ENCODE data around the gene ZMYM4. TPM values are rescaled to one million over a fixed set of nuclear protein-coding genes. Genes with fewer than 3 reads are reported as not detected.

The ZMYM4 gene
- polyA plus RNA-seq, 4 donors, result 65.0 to 76.1 (median 72.2) TPM

DNA sequence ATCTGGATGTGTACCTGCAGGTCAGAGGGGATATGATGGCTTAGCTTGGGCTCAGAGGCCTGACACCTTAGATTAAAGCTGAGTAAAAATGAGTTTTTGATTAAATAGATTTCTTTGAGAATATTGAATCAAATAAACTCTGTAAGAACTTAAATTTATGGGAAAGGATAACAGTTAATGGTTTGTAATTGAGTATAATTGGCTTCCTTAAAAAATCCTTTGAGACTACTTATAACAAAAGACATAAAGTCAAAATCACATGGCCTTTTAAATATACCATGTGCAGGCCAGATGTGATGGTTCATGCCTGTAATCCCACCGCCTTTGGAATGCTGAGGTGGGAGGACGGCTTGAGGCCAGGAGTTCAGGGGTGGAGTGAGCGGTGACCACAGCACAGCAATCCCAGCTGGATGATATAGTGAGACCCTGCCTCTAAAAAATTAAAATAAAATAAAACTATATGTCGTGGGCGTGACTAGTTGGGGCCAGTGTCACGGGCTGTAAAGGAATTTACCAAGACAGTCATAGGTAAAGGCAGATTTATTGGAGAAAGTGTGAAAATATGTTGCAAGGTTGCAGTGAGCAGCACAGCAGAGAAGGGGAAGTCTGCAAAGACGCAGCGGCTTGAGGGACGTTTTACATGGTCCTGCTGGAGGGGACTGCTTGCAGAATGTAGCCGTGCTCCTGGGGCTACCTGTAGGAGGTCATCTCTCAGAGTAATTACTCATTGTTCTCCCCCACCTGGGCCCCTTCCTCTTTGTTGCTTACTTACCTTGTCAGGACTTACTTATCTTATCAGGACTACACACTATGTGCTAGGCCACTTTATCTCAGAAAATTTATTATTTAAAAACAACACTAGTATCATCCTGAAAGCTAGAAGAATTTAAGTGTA, 122.3 kb downstream of the ZMYM4 start:
- DNase-seq (ENCODE audit: low read depth in 4 of 4, low spot score in 2 of 4), result no peak

DNA sequence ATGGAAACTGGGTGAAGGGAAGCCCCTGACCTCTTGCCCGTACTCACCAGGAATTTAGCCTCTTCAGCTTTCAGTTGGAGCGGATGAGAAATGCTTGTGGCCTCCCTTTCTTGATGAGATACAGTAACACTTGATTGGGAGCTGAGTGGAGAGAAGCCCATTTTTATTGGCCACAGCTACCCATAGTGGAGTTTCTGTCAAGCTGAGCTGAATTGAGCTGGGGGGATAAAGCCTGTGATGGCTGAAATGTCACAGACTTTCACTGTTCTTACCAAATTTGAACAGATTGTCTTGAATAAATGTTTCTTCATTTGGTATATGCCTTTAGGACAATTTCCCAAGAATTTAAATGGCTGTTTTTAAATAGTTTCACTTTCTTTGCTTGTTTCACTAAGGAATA, 125.9 kb downstream of the ZMYM4 start:
- DNase-seq (ENCODE audit: low read depth in 4 of 4, low spot score in 2 of 4), result no peak

DNA sequence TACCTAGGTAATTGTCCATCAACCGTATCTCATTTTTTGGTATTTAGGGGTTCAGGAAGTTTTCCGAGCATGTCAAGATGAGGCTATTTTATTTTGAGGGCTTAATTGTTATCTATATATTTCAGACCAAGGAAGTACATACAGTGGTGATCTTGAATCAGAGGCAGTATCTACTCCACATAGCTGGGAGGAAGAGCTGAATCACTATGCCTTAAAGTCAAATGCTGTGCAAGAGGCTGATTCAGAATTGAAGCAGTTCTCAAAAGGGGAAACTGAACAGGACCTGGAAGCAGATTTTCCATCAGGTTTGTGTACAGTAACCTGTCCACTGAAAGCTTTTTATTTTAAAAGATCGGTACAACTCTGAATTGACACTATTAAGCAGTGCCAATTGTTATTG, 130.2 kb downstream of the ZMYM4 start:
- no peak for DNase-seq (ENCODE audit: low read depth in 4 of 4, low spot score in 2 of 4)

DNA sequence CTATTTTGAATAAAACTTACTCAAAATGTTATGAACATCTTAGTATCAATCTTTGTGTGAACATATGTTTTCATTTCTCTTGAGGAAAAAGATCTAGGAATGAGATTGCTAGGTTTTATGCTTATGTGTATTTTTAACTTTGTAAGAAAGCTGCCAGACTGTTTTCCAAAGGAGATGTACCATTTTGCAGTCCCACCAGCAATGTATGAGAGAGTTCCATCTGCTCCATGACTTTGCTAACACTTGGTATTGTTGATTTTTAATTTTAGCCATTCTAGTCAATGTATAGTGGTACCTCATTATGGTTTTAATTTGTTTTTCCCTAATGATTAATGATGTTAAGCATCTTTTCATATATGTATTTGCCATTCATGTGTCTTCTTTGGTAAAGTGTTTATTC, 132.5 kb downstream of the ZMYM4 start:
- no peak for DNase-seq (ENCODE audit: low read depth in 4 of 4, low spot score in 2 of 4)

DNA sequence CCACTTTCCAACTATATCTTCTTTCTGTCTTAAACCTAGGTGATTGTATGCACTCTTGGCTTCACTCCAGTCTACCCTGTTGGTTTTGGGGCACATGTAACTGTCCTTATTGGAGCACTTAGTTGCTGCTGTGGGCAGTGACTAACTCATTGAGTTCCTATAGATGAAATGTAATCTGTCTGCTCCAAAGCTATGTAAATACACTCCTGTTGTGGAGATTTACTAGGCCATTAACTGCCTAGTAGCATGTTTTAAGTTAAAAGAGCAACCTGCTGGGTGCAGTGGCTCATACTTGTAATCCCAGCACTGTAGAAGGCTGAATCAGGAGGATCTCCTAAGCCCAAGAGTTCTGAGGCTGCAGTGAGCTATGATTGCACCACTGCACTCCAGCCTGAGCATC, 137.6 kb downstream of the ZMYM4 start:
- peak in 1 of 4 donors; percentile 8 for DNase-seq (ENCODE audit: low read depth in 4 of 4, low spot score in 2 of 4)

DNA sequence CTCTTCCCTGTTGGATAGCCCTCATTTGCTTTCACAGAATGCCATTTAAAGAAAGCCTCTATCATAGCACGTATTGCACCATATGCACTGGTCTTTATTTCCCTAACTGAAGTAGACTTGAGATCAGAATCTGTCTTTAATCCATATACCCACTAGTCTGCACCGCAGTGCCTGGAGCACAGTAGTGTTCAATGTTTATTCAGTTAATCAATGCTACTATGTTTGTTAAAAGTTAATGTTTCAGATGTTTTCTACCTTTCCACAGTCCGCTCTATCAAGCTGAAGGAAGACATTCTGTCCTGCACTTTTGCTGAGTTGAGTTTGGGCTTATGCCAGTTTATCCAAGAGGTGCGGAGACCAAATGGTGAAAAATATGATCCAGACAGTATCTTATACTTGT, 139.2 kb downstream of the ZMYM4 start:
- DNase-seq (ENCODE audit: low read depth in 4 of 4, low spot score in 2 of 4), result no peak

DNA sequence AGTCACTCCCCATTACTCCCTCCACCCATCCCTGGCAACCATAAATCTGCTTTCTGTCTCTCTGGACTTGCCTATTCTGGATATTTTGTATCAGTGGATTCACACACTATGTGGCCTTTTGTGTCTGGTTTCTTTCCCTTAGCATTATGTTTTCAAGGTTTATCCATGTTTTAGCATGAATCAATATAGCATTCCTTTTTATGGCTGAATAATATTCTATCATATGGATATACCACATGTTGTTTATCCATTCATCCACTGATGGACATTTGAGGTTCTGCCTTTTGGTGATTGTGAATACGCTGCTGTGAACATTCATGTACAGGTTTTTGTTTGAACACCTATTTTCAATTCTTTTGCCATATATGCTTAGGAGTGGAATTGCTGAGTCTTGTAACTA, 140.4 kb downstream of the ZMYM4 start:
- DNase-seq (ENCODE audit: low read depth in 4 of 4, low spot score in 2 of 4), result no peak

DNA sequence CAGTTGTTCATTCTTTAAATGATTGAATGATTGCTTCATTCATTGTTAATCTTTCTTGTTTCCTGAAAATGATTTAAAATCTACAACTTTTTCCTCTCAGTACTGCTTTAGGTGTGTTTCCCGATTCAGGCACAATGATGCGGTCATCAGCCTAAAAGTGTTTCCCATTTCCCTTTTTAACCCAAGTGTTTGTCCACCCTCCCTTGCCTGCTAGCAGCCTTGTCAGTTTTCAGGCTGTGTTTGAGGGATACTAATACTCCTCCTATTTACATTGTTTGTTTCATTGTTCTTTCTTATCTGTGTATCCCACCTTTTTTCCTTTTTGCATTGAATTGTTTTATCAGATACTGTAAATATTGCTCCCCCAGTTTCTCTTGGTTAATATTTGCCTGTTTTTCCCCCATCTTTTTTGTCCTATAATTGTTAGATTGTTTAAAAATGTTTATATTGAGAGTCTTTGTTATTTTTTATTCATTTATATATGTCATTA, 157.6 kb downstream of the ZMYM4 start:
- DNase-seq (ENCODE audit: low read depth in 4 of 4, low spot score in 2 of 4), result no peak

DNA sequence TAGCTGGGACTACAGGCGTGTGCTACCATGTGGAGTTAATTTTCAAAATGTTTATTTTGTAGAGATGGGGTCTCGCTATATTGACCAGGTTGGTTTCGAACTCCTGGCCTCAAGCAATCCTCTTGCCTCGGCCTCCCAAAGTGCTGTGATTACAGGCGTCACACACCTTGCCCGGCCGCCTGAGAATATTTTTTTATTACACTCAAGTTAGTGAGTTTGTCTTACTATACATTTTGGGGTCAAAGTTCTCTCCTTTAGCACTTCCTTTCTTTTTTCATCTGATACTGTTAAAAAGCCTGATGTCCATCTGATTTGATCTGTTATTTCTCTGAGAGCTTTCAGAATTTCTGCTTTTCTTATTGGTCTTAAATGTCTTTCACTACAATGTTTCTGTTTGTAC, 159.9 kb downstream of the ZMYM4 start:
- no peak for DNase-seq (ENCODE audit: low read depth in 4 of 4, low spot score in 2 of 4)

DNA sequence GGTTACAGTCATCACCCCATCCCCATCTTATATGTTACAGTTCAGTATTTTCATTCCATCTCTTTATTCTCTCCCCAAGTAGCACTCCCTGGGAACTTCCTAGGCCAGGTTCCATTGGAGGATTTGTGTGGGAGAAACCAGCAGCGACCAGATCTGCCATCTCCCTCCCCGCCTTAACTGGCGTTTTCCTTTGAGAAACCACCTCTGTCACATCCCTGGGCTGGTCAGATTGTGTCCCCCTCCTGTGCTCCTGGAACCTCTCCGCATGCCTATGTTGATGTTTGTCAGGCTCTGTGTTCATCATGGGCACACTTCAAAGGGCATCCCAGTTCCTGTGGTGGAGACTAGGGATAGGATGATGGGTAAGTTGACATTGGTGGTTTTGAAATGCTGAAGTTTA, 162.3 kb downstream of the ZMYM4 start:
- no peak for DNase-seq (ENCODE audit: low read depth in 4 of 4, low spot score in 2 of 4)

DNA sequence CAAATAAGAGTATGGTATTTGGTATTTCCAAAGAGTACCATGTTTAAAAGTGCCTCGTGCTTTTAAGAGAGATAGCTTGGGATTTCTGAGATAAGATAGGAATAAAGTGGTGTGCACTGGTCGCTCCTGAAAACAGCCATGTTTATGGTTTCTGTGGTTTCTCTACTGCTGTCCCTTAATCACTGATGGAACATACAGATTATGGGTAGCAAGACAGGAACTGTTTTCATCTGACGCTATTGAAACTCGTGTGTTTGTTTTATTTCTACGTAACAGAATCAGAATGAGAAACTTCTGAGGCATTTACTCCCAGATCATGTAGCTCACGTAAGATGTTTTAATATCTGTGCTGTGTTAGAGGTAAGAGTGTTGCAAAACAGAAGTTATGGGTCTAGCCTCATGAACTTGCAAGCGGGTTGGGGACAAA, 162.7 kb downstream of the ZMYM4 start:
- DNase-seq (ENCODE audit: low read depth in 4 of 4, low spot score in 2 of 4), result no peak

DNA sequence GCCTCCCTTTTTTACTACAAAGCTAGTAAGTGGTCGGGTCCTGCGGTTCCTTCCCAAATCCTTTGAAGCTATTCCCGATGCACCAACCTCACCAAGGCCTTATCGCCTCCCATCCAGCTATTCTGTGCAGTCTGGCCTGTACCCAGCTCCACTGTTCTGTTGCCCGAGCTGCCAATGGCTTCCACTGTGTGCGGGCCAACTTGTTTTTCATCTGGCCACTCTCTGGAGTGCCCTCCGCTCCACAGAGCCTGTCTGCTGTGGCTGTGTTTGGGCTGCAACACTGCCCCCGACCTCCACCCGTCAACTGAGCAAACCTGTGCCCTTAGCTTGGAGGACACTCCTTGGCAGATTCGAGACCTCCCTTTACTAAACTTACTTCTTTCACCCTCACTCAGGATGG, 163.7 kb downstream of the ZMYM4 start:
- DNase-seq (ENCODE audit: low read depth in 4 of 4, low spot score in 2 of 4), result no peak

DNA sequence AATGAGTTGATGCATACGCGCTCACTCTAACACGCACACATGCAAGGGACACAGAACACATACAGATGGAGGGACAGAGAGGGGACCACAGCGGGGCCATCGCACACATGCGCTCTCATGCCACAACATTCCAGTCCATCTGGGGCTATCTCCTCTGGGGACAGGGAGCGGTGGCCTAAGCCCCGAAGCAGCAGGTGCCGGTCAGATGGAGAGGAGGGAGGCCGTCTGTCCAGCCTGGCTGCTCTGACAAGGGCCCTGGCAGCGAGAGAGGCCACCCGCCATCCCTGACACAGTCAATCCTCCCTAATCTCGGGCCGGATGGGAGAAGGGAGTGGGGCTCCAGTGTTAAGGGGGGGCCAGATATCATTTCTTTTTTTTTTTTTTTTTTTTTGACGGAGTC, 165.2 kb downstream of the ZMYM4 start:
- no peak for DNase-seq (ENCODE audit: low read depth in 4 of 4, low spot score in 2 of 4)

DNA sequence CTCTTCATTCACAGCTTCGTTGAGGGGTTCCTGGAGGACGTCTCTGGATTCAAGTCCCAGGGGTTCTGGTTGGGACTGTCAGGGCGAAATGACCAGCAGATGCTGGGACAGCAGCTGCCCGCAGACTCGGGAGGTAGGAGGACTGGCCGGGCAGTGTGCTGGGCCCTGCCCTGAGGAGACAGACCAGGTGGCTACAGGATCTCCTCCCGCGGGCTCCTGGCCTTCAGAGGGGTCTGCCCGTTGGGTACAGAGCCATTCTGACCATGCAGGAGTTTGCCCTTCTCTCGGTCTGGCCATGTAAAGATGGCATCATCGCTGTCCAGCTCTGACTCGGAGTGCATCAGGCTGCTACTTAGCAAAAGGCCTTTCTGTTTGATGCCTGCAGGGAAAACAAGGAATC, 166.2 kb downstream of the ZMYM4 start:
- DNase-seq (ENCODE audit: low read depth in 4 of 4, low spot score in 2 of 4), result no peak

DNA sequence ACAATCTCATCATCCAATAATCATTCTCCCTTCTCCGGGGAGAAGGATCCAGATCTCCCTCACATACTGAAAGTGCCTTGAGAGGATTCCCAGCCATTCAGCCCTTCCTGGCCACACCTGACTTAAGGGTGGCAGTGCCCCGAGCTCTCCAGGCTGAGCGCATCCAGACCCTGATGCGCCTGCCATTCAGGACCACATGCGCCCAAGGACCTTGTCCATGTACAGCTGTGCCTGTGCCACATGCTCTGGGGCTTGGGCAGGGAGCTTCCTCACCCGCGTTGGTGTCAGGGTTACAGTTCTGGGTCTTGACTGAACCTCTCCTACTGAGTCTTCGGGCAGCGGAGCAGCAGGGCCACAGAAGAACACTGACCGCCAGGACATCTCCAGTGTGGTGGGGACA, 167.6 kb downstream of the ZMYM4 start:
- no peak for DNase-seq (ENCODE audit: low read depth in 4 of 4, low spot score in 2 of 4)

DNA sequence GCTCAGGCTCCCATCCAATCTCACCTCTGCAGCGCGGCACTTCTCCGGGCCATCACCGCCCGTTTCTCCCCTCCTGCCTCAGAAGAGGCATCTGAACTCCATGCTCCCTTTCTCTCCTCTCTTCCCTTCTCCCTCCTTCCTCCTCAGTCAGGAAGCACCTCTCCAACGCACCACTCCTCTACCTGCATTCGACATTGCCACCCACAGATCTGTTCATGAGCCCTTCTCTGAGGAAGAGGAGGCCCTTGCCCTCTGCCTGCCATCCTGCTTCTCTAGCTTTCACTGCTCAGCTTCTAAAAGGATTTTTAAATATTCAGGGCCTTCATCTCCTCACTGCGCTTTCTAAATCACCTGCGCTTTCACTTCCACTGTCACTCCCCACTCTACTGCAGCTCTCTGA, 168.7 kb downstream of the ZMYM4 start:
- DNase-seq (ENCODE audit: low read depth in 4 of 4, low spot score in 2 of 4), result no peak

DNA sequence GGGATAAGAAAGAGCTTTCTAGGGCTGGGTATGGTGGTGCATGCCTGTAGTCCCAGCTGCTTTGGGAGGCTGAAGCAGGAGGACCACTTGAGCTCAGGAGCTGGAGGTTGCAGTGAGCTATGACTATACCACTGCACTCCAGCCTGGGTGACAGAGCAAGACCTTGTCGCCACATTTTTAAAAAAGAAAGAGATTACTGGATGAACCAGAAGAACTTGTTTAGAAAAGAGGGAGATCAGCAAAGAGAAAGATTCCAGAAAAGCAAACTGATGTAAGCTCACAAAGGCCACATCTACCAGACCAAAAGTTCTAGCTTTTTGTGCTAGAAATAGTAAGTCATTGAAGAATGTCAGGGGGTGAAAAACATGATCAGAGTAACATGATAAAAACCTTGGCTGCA, 171.1 kb downstream of the ZMYM4 start:
- no peak for DNase-seq (ENCODE audit: low read depth in 4 of 4, low spot score in 2 of 4)

DNA sequence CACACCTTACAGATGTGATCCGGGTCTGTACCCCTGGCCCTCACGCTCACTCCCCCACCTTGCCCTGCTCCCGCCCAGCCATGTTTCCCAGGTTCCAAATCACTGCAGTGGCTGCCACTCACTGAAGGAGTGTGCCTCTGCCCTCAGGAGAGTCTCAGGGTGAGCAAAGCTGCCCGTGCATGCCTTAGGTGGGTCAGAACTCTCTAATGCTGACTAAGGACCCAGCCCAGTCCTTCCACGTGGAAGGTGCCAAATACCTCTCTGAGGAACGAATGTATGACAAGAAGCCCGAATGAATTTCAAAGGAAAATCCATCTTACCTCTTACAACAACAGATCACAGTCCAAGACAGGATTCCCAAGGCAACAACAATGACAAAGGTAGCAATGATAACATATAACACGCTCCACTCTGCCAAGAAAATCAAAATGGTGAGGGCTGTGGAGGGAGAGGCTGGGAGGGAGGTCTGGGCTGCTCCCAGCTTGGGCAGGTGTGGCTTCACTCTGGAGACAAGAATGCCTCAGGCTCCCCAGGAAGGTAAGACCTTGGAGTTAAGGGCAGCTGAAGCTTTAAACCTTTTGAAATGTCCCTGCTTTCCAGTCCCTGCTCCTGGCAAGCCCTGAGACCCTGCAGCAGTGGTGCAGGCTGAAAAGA, 173.5 kb downstream of the ZMYM4 start:
- DNase-seq (ENCODE audit: low read depth in 4 of 4, low spot score in 2 of 4), result no peak

DNA sequence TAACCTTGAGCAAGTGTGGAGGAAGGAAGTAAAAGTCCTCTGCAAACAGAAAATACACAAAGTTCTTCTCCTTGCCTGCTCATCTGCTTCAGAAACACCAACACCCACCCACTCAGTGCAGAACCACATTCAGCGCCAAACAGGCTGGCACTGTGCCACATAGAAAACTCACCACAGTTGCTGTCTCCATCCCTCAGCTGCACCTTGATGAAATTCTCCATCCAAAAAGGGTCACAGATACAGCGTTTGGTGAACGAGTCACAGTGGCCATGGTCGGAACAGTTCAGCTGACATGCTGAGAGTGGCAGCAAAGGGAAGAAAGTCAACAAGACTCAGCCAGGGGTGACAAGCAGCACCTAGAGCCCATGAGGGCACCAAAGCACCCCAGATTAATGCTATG, 174.2 kb downstream of the ZMYM4 start:
- no peak for DNase-seq (ENCODE audit: low read depth in 4 of 4, low spot score in 2 of 4)

DNA sequence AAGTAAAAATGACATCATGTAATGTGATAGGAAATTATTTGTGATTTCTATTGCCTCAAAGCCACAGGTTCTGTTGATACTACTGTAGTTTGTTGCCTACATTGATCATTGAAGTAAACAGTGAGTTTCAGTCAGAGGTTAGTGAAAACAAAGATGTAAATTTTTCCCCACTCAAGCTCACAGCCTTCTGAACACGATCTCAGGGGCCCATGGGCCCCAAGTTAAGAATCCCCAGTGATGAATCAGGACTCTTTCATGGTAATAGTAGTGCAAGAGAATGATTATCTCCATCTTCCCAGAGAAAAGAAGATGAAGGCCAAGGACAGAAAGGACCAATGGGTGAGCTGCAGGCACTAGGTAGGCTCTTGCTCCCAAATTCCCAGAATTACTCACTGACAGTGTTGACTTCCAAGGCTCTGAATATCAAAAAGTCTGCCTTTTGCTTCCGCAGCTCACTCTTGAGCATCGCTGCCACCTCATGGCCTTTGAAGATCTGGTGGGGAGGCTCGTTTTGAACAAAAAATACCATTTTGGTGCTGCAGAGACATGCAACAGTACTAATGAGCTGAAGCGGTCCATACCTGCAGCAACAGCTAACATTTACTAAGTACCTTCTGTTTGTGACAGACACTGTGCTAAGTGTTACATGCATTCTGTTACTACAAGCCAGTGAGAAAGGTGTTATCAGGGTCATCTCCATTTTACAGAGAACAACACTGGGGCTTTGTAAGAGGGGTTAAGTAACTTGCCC, 175.4 kb downstream of the ZMYM4 start:
- no peak for DNase-seq (ENCODE audit: low read depth in 4 of 4, low spot score in 2 of 4)

DNA sequence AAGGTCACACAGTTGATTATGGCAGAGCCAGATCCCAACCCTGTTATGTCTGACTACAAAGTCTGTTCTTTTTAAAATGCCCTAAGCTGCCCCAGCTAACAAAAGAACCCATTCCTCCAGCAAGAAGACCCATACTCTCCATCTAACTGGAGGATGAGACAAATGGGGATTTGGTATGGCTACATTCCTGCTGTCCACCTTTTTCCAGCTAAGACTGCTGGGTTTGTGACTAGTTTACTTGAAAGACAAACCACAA, 175.9 kb downstream of the ZMYM4 start:
- no peak for DNase-seq (ENCODE audit: low read depth in 4 of 4, low spot score in 2 of 4)

DNA sequence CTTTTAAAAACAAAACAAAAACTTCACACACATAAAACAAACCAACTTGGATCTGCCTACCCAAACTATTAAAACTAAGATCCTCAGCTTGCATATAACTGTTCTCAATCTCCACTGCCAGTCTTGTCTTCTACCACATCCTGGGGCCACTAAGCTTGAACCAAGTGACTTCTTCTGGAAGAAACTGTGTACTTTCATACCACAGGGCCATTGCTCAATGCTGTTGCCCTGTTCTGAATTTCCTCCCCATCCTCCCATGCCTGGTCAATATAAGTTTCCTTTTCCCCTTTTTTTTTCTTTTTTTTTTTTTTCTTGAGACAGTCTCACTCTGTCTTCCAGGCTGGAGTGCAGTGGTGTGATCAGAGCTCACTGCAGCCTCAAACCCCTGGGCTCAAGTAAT, 178.8 kb downstream of the ZMYM4 start:
- no peak for DNase-seq (ENCODE audit: low read depth in 4 of 4, low spot score in 2 of 4)

Data from left renal cortex interstitium (tissue), 4 donors.